ENCODE measurements around the gene FOXK1. TPM values are rescaled to one million over a fixed set of nuclear protein-coding genes. Genes with fewer than 3 reads are reported as not detected.

The FOXK1 gene
- total and polyA plus RNA-seq, 9 of the 15 experiments (the other 6 are each of a cell fraction or from before 2014, with no cell fraction given): 0.32 to 45.5 (median 8.1) TPM

DNA sequence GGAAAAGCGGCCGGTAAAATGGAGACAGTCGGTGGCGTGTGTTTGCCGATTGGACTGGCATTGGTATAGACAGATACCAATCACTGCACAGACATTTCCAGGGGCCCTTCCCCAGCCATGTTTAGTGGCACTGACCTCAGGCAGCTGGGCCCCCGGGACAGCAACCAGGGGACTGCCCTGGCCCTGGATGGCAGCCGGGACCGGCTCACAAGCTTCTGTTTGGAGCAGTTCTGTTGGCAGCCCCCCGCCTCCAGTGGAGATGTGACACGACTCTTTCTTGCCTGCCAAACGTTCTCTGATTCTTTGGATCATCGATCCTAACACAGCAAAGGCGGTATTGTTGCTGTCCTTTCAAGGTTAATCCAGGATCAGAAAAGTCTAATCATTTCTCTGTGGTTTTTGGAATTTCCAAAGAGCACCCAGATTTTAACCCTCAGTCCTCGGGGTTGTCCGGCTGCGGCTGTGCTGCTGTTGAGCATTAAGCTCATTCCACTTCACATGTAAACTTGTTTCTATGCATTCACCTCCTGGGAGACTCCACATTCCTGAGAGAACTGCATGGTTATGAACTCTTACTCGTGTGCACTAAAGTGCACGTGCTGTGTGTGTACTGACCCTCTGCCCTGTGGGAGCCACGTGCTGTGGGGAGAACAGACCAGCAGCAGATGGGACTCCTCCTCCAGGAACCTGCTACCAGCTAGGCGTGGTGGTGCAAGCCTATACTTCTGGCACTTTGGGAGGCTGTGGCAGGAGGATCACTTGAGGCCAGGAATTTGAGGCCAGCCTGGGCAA lies 46.0 kb downstream of the FOXK1 start:
- BruUV-seq (replicated peaks): no TSS peak
- Histone ChIP-seq H3K9ac (ENCODE audit: insufficient read depth in 1 of 2, low read depth in 2 of 2, low read length in 2 of 2) (no peak overlapping the region), H3K36me3 (ENCODE audit: control insufficient read depth, insufficient read depth, low read length) (peaks cover 18% of the 10 kb centered on the region; the same call in 2 of the 3 replicates), H3K9me3 (replicated peaks; ENCODE audit: control insufficient read depth, insufficient read depth, low read depth, low read length) (no peaks in the 10 kb centered on the region), H3K4me2 (ENCODE audit: insufficient read depth, low read length) (no peak overlapping the region), H3K4me1 (replicated peaks in 1 of 2; ENCODE audit: control insufficient read depth in 2 of 2, insufficient read depth in 2 of 2, low read length in 2 of 2) (peaks cover 0 to 39% of the 10 kb centered on the region in 2 experiments; a peak in 3 of 5 replicates), H3K27me3 (ENCODE audit: control insufficient read depth in 2 of 2, insufficient read depth in 2 of 2, low read length in 2 of 2) (no peaks in the 10 kb centered on the region), H3K27ac (ENCODE audit: extremely low read depth, low read depth, low read length) (no peak overlapping the region), H2AFZ (ENCODE audit: low read depth, low read length) (no peak overlapping the region), H3K79me2 (ENCODE audit: control insufficient read depth, insufficient read depth, low read length) (peaks cover 70% of the 10 kb centered on the region), H4K20me1 (replicated peaks; ENCODE audit: control insufficient read depth, insufficient read depth, low read length) (peaks cover 23% of the 10 kb centered on the region; the same call in 1 of the 2 replicates), H3K9me1 (ENCODE audit: control insufficient read depth, insufficient read depth, low read length) (no peaks in the 10 kb centered on the region), H3K4me3 (no peak overlapping the region)
- ChIA-PET CTCF (ENCODE audit: low intra/inter-chr PET ratio) (no interaction called here), POLR2A (no interaction called here)
- in situ Hi-C loops (cut with MboI): no loop called here
- ATAC-seq: no peak
- TF ChIP-seq SIX5 (IDR thresholded peaks at IDR 0.05; ENCODE audit: borderline replicate concordance in 1 of 2, insufficient read depth in 1 of 2, low read depth in 1 of 2, low read length in 2 of 2) (no peak), CREBBP (IDR thresholded peaks at IDR 0.05; ENCODE audit: low read depth, low read length) (no peak), ZFP1 (CRISPR knock-in tag; IDR thresholded peaks at IDR 0.05) (no peak), POLR2B (IDR thresholded peaks at IDR 0.05; ENCODE audit: low read depth, partially characterized antibody) (no peak), CBX2 (IDR thresholded peaks at IDR 0.05; ENCODE audit: insufficient read depth, low read length, poor library complexity, severe bottlenecking) (no peak), PPARD (CRISPR knock-in tag; IDR thresholded peaks at IDR 0.05) (no peak), SP1 (CRISPR knock-in tag; IDR thresholded peaks at IDR 0.05) (no peak)
- TF ChIP-seq, protein P1, sequence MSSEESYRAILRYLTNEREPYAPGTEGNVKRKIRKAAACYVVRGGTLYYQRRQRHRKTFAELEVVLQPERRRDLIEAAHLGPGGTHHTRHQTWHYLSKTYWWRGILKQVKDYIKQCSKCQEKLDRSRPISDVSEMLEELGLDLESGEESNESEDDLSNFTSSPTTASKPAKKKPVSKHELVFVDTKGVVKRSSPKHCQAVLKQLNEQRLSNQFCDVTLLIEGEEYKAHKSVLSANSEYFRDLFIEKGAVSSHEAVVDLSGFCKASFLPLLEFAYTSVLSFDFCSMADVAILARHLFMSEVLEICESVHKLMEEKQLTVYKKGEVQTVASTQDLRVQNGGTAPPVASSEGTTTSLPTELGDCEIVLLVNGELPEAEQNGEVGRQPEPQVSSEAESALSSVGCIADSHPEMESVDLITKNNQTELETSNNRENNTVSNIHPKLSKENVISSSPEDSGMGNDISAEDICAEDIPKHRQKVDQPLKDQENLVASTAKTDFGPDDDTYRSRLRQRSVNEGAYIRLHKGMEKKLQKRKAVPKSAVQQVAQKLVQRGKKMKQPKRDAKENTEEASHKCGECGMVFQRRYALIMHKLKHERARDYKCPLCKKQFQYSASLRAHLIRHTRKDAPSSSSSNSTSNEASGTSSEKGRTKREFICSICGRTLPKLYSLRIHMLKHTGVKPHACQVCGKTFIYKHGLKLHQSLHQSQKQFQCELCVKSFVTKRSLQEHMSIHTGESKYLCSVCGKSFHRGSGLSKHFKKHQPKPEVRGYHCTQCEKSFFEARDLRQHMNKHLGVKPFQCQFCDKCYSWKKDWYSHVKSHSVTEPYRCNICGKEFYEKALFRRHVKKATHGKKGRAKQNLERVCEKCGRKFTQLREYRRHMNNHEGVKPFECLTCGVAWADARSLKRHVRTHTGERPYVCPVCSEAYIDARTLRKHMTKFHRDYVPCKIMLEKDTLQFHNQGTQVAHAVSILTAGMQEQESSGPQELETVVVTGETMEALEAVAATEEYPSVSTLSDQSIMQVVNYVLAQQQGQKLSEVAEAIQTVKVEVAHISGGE (CRISPR knock-in tag; IDR thresholded peaks at IDR 0.05): no peak
- TF ChIP-seq, protein P2, sequence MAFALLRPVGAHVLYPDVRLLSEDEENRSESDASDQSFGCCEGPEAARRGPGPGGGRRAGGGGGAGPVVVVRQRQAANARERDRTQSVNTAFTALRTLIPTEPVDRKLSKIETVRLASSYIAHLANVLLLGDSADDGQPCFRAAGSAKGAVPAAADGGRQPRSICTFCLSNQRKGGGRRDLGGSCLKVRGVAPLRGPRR (CRISPR knock-in tag; IDR thresholded peaks at IDR 0.05): no peak
- TF ChIP-seq, protein P3, sequence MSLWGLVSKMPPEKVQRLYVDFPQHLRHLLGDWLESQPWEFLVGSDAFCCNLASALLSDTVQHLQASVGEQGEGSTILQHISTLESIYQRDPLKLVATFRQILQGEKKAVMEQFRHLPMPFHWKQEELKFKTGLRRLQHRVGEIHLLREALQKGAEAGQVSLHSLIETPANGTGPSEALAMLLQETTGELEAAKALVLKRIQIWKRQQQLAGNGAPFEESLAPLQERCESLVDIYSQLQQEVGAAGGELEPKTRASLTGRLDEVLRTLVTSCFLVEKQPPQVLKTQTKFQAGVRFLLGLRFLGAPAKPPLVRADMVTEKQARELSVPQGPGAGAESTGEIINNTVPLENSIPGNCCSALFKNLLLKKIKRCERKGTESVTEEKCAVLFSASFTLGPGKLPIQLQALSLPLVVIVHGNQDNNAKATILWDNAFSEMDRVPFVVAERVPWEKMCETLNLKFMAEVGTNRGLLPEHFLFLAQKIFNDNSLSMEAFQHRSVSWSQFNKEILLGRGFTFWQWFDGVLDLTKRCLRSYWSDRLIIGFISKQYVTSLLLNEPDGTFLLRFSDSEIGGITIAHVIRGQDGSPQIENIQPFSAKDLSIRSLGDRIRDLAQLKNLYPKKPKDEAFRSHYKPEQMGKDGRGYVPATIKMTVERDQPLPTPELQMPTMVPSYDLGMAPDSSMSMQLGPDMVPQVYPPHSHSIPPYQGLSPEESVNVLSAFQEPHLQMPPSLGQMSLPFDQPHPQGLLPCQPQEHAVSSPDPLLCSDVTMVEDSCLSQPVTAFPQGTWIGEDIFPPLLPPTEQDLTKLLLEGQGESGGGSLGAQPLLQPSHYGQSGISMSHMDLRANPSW (CRISPR knock-in tag; IDR thresholded peaks at IDR 0.05): no peak
- DNase-seq (ENCODE audit: extremely low read depth in 1 of 4, low spot score in 3 of 4): no peak
- intact Hi-C loops (cut with micrococcal nuclease): no loop called here
- FAIRE-seq: no peak
- WGBS (ENCODE audit: insufficient coverage, low coverage, missing lambda C conversion rate): 86% methylated on average over 17 of the region's 20 CpGs

Measured in K562 (cell line).